A549 (cell line): ENCODE results near the gene FXYD3. TPM values are rescaled to one million over a fixed set of nuclear protein-coding genes. Genes with fewer than 3 reads are reported as not detected.

Experiments
- ATAC-seq, 2 experiments: fragments of 200-7000 bp in 1 of 2; fragments of >200 bp in 1 of 2; cut with Nextera tagmentation in 1 of 2; cut with Tn5 transposase in 1 of 2; 3 replicates each; pipeline versions ENCODE4 v1.8.0 to v1.9.1; 2018 to 2020; ENCODE audit warnings: mild to moderate bottlenecking in 1 of 2, moderate library complexity in 1 of 2
- CTCF ChIA-PET: fragments of 300-600 bp; sonication (Branson Sonifier 250); formaldehyde crosslinking; extraction: SDS; loops from one replicate; lab custom pipeline; 2021; ENCODE audit warnings: antibody characterized with exemption, inconsistent platforms; lab: Yijun Ruan, JAX
- POLR2A ChIA-PET: fragments of 350-600 bp; formaldehyde crosslinking; extraction: SDS; loops from one replicate; lab custom pipeline; 2021; ENCODE audit warnings: antibody characterized with exemption, inconsistent platforms; lab: Yijun Ruan, JAX
- DNase-seq, 2 experiments: peaks; one replicate each; pipeline versions ENCODE4 v3.0.0 to v3.0.0-alpha.2; 2011 to 2016; ENCODE audit warnings: low read depth in 1 of 2, low spot score in 1 of 2
- FAIRE-seq: peaks from 2 replicates; lab custom pipeline; 2011; peaks lifted over from hg19 to GRCh38; lab: Jason Lieb, UNC
- H3K27ac ChIP-seq, 2 experiments: fragments of >200 bp; sonication (Bioruptor Twin); formaldehyde crosslinking; 3 replicates each; pipeline ENCODE4 v1.5.1; 2016 to 2017
- H3K4me1 ChIP-seq: fragments of >200 bp; sonication (Bioruptor Twin); formaldehyde crosslinking; 3 replicates; pipeline ENCODE4 v1.6.1; 2016
- H3K4me2 ChIP-seq: fragments of >200 bp; sonication (Bioruptor Twin); formaldehyde crosslinking; 3 replicates; pipeline ENCODE4 v1.6.1; 2016
- H3K4me3 ChIP-seq: fragments of >200 bp; sonication (Bioruptor Twin); formaldehyde crosslinking; 3 replicates; pipeline ENCODE4 v1.5.1; 2016
- H3K9me3 ChIP-seq: fragments of >200 bp; sonication (Bioruptor Twin); formaldehyde crosslinking; 3 replicates; pipeline ENCODE4 v1.6.1; 2016
- CBX8 ChIP-seq: fragments of 200-600 bp; sonication (generic); IDR thresholded peaks from 2 replicates; pipeline ENCODE4 v1.6.1; 2016
- CHD2 ChIP-seq: fragments of 150-350 bp; IDR thresholded peaks from 2 replicates; pipeline ENCODE4 v1.6.1; 2014; ENCODE audit warnings: low read length; ENCODE audit not compliant: partially characterized antibody
- EHF ChIP-seq: fragments of 250-450 bp; sonication (Bioruptor Pico); IDR thresholded peaks from 2 replicates; pipeline ENCODE4 v1.5.0; 2020; ENCODE audit warnings: mild to moderate bottlenecking
- EHMT2 ChIP-seq: fragments of 200-600 bp; sonication (generic); IDR thresholded peaks from 2 replicates; pipeline ENCODE4 v1.6.1; 2016; ENCODE audit warnings: antibody characterized with exemption, low read depth, mild to moderate bottlenecking, moderate library complexity
- ELK1 ChIP-seq: fragments of 150-350 bp; IDR thresholded peaks from 2 replicates; pipeline ENCODE4 v1.6.1; 2014; ENCODE audit warnings: low read depth, mild to moderate bottlenecking, low read length
- FOSB ChIP-seq: fragments of 250-450 bp; sonication (Bioruptor Pico); IDR thresholded peaks from 2 replicates; pipeline ENCODE4 v1.5.0; 2020; ENCODE audit warnings: mild to moderate bottlenecking, moderate library complexity
- FOSL2 ChIP-seq, 2 experiments: fragments of 450-650 bp in 1 of 2; fragments of >200 bp in 1 of 2; sonication (Bioruptor Twin) in 1 of 2; formaldehyde crosslinking; IDR thresholded peaks; 2 replicates each; pipeline versions ENCODE4 v1.5.0 to v1.6.1; 2016 to 2020; ENCODE audit warnings: mild to moderate bottlenecking in 1 of 2, moderate library complexity in 1 of 2
- FOXS1 ChIP-seq: fragments of 250-450 bp; sonication (Bioruptor Pico); IDR thresholded peaks from 2 replicates; pipeline ENCODE4 v1.5.0; 2020; ENCODE audit warnings: mild to moderate bottlenecking, moderate library complexity
- GATA3 ChIP-seq: IDR thresholded peaks from 2 replicates; pipeline ENCODE4 v1.6.1; 2012; ENCODE audit warnings: borderline replicate concordance
- HOXB13 ChIP-seq: fragments of 250-450 bp; sonication (Bioruptor Pico); IDR thresholded peaks from 2 replicates; pipeline ENCODE4 v1.5.0; 2020; ENCODE audit warnings: low read depth, mild to moderate bottlenecking, moderate library complexity
- HOXB5 ChIP-seq: fragments of 250-450 bp; sonication (Bioruptor Pico); IDR thresholded peaks from 2 replicates; pipeline ENCODE4 v1.5.0; 2020; ENCODE audit warnings: mild to moderate bottlenecking, moderate library complexity
- KDM1A ChIP-seq: fragments of 200-600 bp; sonication (generic); IDR thresholded peaks from 2 replicates; pipeline ENCODE4 v1.6.1; 2016; ENCODE audit warnings: low read depth, mild to moderate bottlenecking
- MAFK ChIP-seq: fragments of 450-650 bp; IDR thresholded peaks from 2 replicates; pipeline ENCODE4 v1.6.1; 2014; ENCODE audit not compliant: partially characterized antibody
- MAX ChIP-seq: IDR thresholded peaks from 2 replicates; pipeline ENCODE4 v1.6.1; 2012
- MAZ ChIP-seq: fragments of 150-350 bp; IDR thresholded peaks from 2 replicates; pipeline ENCODE4 v1.6.1; 2014; ENCODE audit warnings: antibody characterized with exemption, low read depth, low read length, borderline replicate concordance
- MYC ChIP-seq: IDR thresholded peaks from 2 replicates; pipeline ENCODE4 v1.6.1; 2012; ENCODE audit warnings: mild to moderate bottlenecking, inconsistent platforms, low read length, improper control_type of control experiment, borderline replicate concordance
- NR3C1 ChIP-seq: fragments of >200 bp; sonication (Bioruptor Twin); formaldehyde crosslinking; IDR thresholded peaks from 3 replicates; pipeline ENCODE4 v1.6.1; 2017
- PBX3 ChIP-seq: IDR thresholded peaks from 2 replicates; pipeline ENCODE4 v1.6.1; 2012
- POLR2A ChIP-seq: IDR thresholded peaks from 2 replicates; pipeline ENCODE4 v1.6.1; 2012; ENCODE audit warnings: mild to moderate bottlenecking, low read length
- RNF2 ChIP-seq: fragments of 200-600 bp; sonication (generic); IDR thresholded peaks from 2 replicates; pipeline ENCODE4 v1.6.1; 2016; ENCODE audit warnings: low read depth, mild to moderate bottlenecking, antibody characterized with exemption, moderate library complexity, borderline replicate concordance
- ZNF302 ChIP-seq: fragments of 250-450 bp; sonication (Bioruptor Pico); IDR thresholded peaks from 2 replicates; pipeline ENCODE4 v1.9.0; 2021; ENCODE audit warnings: inconsistent platforms, mild to moderate bottlenecking, moderate library complexity
- ZSCAN20 ChIP-seq: fragments of 250-450 bp; sonication (Bioruptor Pico); IDR thresholded peaks from 2 replicates; pipeline ENCODE4 v1.8.0; 2022; ENCODE audit warnings: mild to moderate bottlenecking, moderate library complexity
- WGBS: methylation state at CpG from one replicate; pipeline ENCODE4 v1.1.6; 2017; ENCODE audit errors: missing lambda C conversion rate; 5-methylcytosine and 5-hydroxymethylcytosine counted together
- polyA plus RNA-seq, 4 experiments: library from polyadenylated mRNA; depleted of rRNA in 3 of 4; stranded (reverse); fragments of >200 nt; fragmentation: RNase III in 1 of 4; extraction: RNeasy Plus Mini Kit Qiagen cat#74134 plus additional on column Dnase treatment in 1 of 4; gene quantifications; 2 replicates in 3 of 4; 3 replicates in 1 of 4; pipeline ENCODE4 v1.2.3, GENCODE V29; 2011 to 2017
- TF ChIP-seq, protein P1 (sequence below): fragments of >200 bp; sonication (Bioruptor Twin); formaldehyde crosslinking; IDR thresholded peaks from 2 replicates; pipeline ENCODE4 v1.6.1; 2016
- TF ChIP-seq, protein P2 (sequence below): fragments of 250-450 bp; sonication (Bioruptor Pico); IDR thresholded peaks from 2 replicates; pipeline ENCODE4 v1.5.0; 2020; ENCODE audit warnings: low read depth, mild to moderate bottlenecking, moderate library complexity
- TF ChIP-seq, protein P3 (sequence below): IDR thresholded peaks from 2 replicates; pipeline ENCODE4 v1.6.1; 2012; ENCODE audit warnings: low read depth, borderline replicate concordance

FXYD3 gene
- polyA plus RNA-seq, 2 of the 4 experiments (the other 2 are of a cell fraction): 0.32 TPM; not detected in 1

GRCh38 chr19:35104361-35104760 is 11.3 kb upstream of the FXYD3 start (continued):
- TF ChIP-seq RNF2: no peak
- TF ChIP-seq CBX8: no peak
- no peak for TF ChIP-seq KDM1A
- TF ChIP-seq NR3C1: no peak
- no peak for TF ChIP-seq FOSL2 (IDR thresholded peaks at IDR 0.05)
- no peak for TF ChIP-seq FOSL2 (CRISPR knock-in tag; IDR thresholded peaks at IDR 0.05)
- TF ChIP-seq, all 56 proteins: peak for 0

DNA sequence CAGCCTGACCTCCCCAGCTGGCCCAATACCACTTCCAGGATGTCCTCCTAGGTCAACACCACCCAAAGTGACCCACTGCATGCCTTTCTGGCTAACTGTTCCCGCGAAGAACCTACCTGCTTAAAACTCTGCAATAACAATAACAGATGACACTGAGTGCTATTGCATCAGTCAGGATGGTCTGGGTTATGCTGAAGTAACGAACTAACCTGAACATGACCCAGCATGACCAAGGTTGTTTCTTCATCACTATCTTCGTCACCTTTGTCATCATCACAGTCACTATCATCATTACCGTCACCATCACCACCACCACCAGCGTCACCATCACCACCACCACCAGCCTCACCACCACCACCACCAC is 10.6 kb upstream of the FXYD3 start:
- POLR2A ChIA-PET: no interaction called here
- Histone ChIP-seq H3K4me3 (no peak overlapping the region), H3K9me3 (peaks cover 6% of the 10 kb centered on the region; the same call in 1 of the 3 replicates)
- TF ChIP-seq FOXS1 (no peak), MAZ (no peak), GATA3 (no peak)
- TF ChIP-seq, all 56 proteins: peak for 0
- H3K27ac ChIP-seq: no peak overlapping the region
- FAIRE-seq (no peak), DNase-seq (no peak), ATAC-seq (no peak)
- CTCF ChIA-PET: interaction anchor here (1.2 to 2.4 kb wide), 4 partner anchors 10 to 466 kb away, joined by 3 to 9 read pairs (median 5); no protein-coding TSS in a partner anchor
- 82% methylated on average over 6 of the region's 6 CpGs for WGBS
- H3K4me1 ChIP-seq: peaks cover 6% of the 10 kb centered on the region; the same call in 1 of the 3 replicates
- H3K4me2 ChIP-seq: no peak overlapping the region

DNA sequence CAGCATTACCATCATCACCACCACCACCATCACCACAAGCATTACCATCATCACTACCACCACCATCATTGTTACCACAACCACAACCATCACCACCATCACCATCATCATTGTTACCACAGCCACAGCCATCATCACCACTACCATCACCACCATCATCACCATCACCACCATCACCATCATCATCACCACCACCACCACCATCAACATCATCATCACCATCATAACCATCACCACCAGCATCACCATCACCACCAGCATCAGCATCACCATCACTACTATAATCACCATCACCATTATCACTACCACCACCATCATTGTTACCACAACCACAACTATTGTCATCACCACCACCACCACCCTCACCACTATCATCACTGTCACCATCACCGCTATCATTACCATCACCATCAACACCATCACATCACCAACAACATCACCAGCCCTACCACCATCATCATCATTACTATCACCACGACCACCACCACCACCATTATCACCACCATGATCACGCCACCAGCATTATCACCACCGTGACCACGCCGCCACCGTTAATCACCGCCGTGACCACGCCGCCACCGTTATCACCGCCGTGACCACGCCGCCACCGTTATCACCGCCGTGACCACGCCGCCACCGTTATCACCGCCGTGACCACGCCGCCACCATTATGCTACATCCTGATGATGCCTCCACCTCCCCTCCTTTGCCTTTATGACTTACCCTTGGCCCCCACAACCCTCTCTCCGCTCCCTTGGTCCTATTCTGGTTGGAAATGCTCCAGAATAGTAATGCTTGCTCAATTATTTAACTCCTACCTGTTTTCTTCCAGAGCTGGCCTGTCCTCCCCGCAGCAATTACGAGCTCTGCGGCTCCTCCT is 10.0 kb upstream of the FXYD3 start:
- 85% methylated on average over 30 of the region's 30 CpGs for WGBS
- no peak overlapping the region for H3K4me2 ChIP-seq
- no peak overlapping the region for H3K4me3 ChIP-seq
- no peak for TF ChIP-seq MYC
- no peak for TF ChIP-seq ZSCAN20
- TF ChIP-seq EHMT2: no peak
- no peak for TF ChIP-seq MAFK
- no peak for TF ChIP-seq ELK1
- no peak for TF ChIP-seq MAX
- no peak for TF ChIP-seq EHF (CRISPR knock-in tag)
- TF ChIP-seq PBX3: no peak
- TF ChIP-seq HOXB13 (CRISPR knock-in tag): no peak
- TF ChIP-seq NR3C1: no peak
- no peak; the same call in 1 of the 2 replicates for TF ChIP-seq POLR2A
- TF ChIP-seq, protein P1, sequence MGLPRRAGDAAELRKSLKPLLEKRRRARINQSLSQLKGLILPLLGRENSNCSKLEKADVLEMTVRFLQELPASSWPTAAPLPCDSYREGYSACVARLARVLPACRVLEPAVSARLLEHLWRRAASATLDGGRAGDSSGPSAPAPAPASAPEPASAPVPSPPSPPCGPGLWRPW: no peak
- no peak for TF ChIP-seq GATA3
- no peak for TF ChIP-seq CHD2
- TF ChIP-seq, protein P2, sequence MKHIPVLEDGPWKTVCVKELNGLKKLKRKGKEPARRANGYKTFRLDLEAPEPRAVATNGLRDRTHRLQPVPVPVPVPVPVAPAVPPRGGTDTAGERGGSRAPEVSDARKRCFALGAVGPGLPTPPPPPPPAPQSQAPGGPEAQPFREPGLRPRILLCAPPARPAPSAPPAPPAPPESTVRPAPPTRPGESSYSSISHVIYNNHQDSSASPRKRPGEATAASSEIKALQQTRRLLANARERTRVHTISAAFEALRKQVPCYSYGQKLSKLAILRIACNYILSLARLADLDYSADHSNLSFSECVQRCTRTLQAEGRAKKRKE (CRISPR knock-in tag): no peak
- TF ChIP-seq ZNF302 (CRISPR knock-in tag): no peak
- no peak for TF ChIP-seq HOXB5 (CRISPR knock-in tag)
- no peak for TF ChIP-seq MAZ
- no peak for TF ChIP-seq FOSB
- TF ChIP-seq, protein P3, sequence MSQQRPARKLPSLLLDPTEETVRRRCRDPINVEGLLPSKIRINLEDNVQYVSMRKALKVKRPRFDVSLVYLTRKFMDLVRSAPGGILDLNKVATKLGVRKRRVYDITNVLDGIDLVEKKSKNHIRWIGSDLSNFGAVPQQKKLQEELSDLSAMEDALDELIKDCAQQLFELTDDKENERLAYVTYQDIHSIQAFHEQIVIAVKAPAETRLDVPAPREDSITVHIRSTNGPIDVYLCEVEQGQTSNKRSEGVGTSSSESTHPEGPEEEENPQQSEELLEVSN: no peak
- POLR2A ChIA-PET: interaction anchor here (0.6 kb wide), 1 partner anchor 731 kb away, joined by 3 read pairs; no protein-coding TSS in a partner anchor
- peaks cover 6% of the 10 kb centered on the region; the same call in 1 of the 3 replicates for H3K4me1 ChIP-seq
- FAIRE-seq (no peak), ATAC-seq (no peak), DNase-seq (no peak)
- H3K27ac ChIP-seq: no peak overlapping the region
- CTCF ChIA-PET: interaction anchor here (0.6 to 3.7 kb wide), 11 partner anchors 9 to 599 kb away, joined by 3 to 29 read pairs (median 6); no protein-coding TSS in a partner anchor
- peaks cover 6% of the 10 kb centered on the region; the same call in 1 of the 3 replicates for H3K9me3 ChIP-seq
